IMR-90 (cell line): ENCODE data around the gene SLC38A1.

Experiments
- MAFK ChIP-seq: IDR thresholded peaks from 2 replicates; pipeline ENCODE4 v1.6.1; 2012; ENCODE audit warnings: low read depth, low read length, improper control_type of control experiment
- MAZ ChIP-seq: IDR thresholded peaks from 2 replicates; pipeline ENCODE4 v1.6.1; 2012; ENCODE audit warnings: low read depth, mild to moderate bottlenecking, low read length, improper control_type of control experiment, moderate library complexity, borderline replicate concordance
- POLR2A ChIP-seq: IDR thresholded peaks from 2 replicates; pipeline ENCODE4 v1.6.1; 2012; ENCODE audit warnings: mild to moderate bottlenecking, low read depth, low read length
- SMC3 ChIP-seq: fragments of 150-350 bp; IDR thresholded peaks from 2 replicates; pipeline ENCODE4 v1.6.1; 2016; ENCODE audit warnings: low read depth, mild to moderate bottlenecking, antibody characterized with exemption, low read length, moderate library complexity
- TF ChIP-seq, protein P1 (sequence below): conservative IDR thresholded peaks from 2 replicates; pipeline ENCODE4 v1.5.1; 2012; ENCODE audit warnings: mild to moderate bottlenecking, low read depth, low read length, improper control_type of control experiment

DNA sequence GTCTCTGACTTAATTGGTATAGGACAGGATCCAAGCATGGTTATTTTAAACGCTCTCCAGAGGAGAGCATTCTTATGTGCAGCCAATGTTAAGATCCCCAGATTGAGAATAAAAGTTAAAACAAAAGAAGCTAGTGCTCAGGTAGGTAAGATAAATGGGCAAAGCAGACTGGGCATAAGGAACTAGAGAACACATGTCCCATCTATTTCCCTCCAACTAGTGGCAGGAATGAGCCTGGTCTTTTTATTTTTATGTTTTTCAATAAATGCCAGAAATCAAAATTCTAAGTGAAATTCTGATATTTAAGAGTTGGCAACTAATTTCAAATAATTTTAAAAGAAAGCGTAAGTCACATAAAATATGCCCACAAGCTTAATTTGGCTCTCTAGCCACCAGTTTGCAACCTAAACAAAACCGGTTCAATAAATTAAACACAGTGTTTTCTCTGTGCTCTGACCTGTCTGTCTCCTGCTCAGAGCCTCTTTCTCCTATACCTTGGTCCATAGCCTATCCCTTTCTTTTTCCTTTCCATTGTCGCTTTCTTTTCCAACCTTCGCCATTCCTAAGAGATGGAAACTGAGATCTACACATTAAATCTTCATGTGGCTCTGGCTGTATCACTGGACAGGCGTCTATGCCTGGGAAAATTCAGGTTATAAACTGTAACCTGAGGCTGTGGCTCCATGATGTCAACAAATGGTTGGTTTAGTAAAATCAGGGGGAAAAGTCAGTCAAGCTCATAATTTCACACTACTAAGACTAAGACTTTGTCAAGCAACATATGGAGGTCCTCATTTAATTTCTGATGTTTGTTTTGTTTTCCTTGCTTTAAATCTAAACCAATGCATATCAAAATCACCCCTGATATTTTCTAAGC, 5.5 kb downstream of the SLC38A1 start:
- TF ChIP-seq MAZ: no peak
- TF ChIP-seq POLR2A: no peak
- TF ChIP-seq, protein P1, sequence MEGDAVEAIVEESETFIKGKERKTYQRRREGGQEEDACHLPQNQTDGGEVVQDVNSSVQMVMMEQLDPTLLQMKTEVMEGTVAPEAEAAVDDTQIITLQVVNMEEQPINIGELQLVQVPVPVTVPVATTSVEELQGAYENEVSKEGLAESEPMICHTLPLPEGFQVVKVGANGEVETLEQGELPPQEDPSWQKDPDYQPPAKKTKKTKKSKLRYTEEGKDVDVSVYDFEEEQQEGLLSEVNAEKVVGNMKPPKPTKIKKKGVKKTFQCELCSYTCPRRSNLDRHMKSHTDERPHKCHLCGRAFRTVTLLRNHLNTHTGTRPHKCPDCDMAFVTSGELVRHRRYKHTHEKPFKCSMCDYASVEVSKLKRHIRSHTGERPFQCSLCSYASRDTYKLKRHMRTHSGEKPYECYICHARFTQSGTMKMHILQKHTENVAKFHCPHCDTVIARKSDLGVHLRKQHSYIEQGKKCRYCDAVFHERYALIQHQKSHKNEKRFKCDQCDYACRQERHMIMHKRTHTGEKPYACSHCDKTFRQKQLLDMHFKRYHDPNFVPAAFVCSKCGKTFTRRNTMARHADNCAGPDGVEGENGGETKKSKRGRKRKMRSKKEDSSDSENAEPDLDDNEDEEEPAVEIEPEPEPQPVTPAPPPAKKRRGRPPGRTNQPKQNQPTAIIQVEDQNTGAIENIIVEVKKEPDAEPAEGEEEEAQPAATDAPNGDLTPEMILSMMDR: peak; percentile 29; the same call in 1 of the 2 replicates
- TF ChIP-seq SMC3: no peak
- TF ChIP-seq MAFK: no peak
